Lower leg skin (tissue), 4 donors: Measurements from ENCODE around the gene COX7A2. TPM values are rescaled to one million over a fixed set of nuclear protein-coding genes. Genes with fewer than 3 reads are reported as not detected.

Experiments
- DNase-seq, 2 donors: peaks; one replicate each; pipeline ENCODE4 v3.0.0-alpha.2; 2019; ENCODE audit warnings: low spot score in 2 of 2
- H3K4me3 ChIP-seq: fragments of 200-600 bp; sonication (generic); 2 replicates; pipeline ENCODE4 v1.5.1; 2017; ENCODE audit warnings: mild to moderate bottlenecking, low read depth; ENCODE audit not compliant: poor library complexity, severe bottlenecking
- CTCF ChIP-seq, 3 donors: fragments of 450-650 bp; IDR thresholded peaks; one replicate each; pipeline ENCODE4 v1.5.1; 2016; ENCODE audit warnings: antibody characterized with exemption in 3 of 3, mild to moderate bottlenecking in 3 of 3, moderate library complexity in 2 of 3
- POLR2A ChIP-seq, 2 donors: fragments of 450-650 bp; IDR thresholded peaks; one replicate each; pipeline ENCODE4 v1.6.1; 2016 to 2017; ENCODE audit warnings: antibody characterized with exemption in 2 of 2, mild to moderate bottlenecking in 1 of 2, moderate library complexity in 1 of 2
- WGBS, 2 donors: methylation state at CpG; one replicate each; pipeline ENCODE4 v1.1.5; 2018; 5-methylcytosine and 5-hydroxymethylcytosine counted together
- intact Hi-C: fragments of 100-400 bp; cut with DNase I; formaldehyde crosslinking; loops from one replicate; pipeline ENCODE4 v1.15.0; 2023; ENCODE audit warnings: low total_unique reads
- total RNA-seq, 4 donors: library from RNA; depleted of rRNA; stranded (reverse); fragments of >200 nt; gene quantifications; one replicate each; pipeline ENCODE4 v1.1.0, GENCODE V29; 2016

COX7A2 gene
- total RNA-seq, 4 donors from 2014 or later: 90.2 to 517 (median 146) TPM

- WGBS, 2 donors: 86 to 89% methylated on average over 2 of the region's 2 CpGs
- H3K4me3 ChIP-seq: no peak overlapping the region
- intact Hi-C loops: no loop called here
- TF ChIP-seq CTCF (IDR thresholded peaks at IDR 0.05) (no peak), POLR2A (IDR thresholded peaks at IDR 0.05) (no peak)
- DNase-seq: no peak
These were observed 8.3 kb downstream of the COX7A2 start for GRCh38 chr6:75235271-75235670.

GRCh38 chr6:75234126-75234865 is 9.3 kb downstream of the COX7A2 start:
- no peak overlapping the region for H3K4me3 ChIP-seq
- intact Hi-C loops: no loop called here
- WGBS, 2 donors: 26 to 41% methylated on average over 3 of the region's 3 CpGs
- DNase-seq: no peak
- no peak for TF ChIP-seq POLR2A (IDR thresholded peaks at IDR 0.05)
- no peak for TF ChIP-seq CTCF (IDR thresholded peaks at IDR 0.05)

- TF ChIP-seq CTCF (IDR thresholded peaks at IDR 0.05): no peak
- TF ChIP-seq POLR2A (IDR thresholded peaks at IDR 0.05): no peak
- H3K4me3 ChIP-seq: no peak overlapping the region
- intact Hi-C loops: no loop called here
- 91 to 95% methylated on average over 4 of the region's 4 CpGs for WGBS, 2 donors
- no peak for DNase-seq
These were observed 10.4 kb downstream of the COX7A2 start for GRCh38 chr6:75233092-75233615.

GRCh38 chr6:75230484-75231325 is 12.9 kb downstream of the COX7A2 start:
- H3K4me3 ChIP-seq: no peak overlapping the region
- no peak for DNase-seq
- WGBS, 2 donors: 47% methylated on average over 10 of the region's 10 CpGs
- intact Hi-C loops: no loop called here
- TF ChIP-seq CTCF (IDR thresholded peaks at IDR 0.05): no peak
- TF ChIP-seq POLR2A (IDR thresholded peaks at IDR 0.05): no peak

- DNase-seq: no peak
- 63 to 70% methylated on average over 6 of the region's 6 CpGs for WGBS, 2 donors
- no peak overlapping the region for H3K4me3 ChIP-seq
- intact Hi-C loops: no loop called here
- TF ChIP-seq POLR2A (IDR thresholded peaks at IDR 0.05): no peak
- no peak for TF ChIP-seq CTCF (IDR thresholded peaks at IDR 0.05)
These were observed 19.2 kb downstream of the COX7A2 start for GRCh38 chr6:75224303-75224926.
